ENCODE results near the gene OR10H4.
"Not testable (repeated sequence)": the region's sequence is repeated elsewhere in the genome, so short reads cannot be mapped to it uniquely, and the experiment has no call there.

DNA sequence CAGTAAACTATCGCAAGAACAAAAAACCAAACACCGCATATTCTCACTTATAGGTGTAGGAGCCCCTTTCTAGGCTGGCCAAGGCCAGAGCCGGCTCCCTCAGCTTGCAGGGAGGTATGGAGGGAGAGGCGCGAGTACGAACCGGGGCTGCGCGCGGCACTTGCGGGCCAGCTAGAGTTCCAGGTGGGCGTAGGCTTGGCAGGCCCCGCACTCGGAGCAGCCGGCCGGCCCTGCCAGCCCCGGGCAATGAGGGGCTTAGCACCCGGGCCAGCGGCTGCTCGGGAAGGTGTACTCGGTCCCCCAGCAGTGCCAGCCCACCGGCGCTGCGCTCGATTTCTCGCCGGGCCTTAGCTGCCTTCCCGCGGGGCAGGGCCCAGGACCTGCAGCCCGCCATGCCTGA lies 49.2 kb upstream of the OR10H4 start:
- TF ChIP-seq, protein P1, sequence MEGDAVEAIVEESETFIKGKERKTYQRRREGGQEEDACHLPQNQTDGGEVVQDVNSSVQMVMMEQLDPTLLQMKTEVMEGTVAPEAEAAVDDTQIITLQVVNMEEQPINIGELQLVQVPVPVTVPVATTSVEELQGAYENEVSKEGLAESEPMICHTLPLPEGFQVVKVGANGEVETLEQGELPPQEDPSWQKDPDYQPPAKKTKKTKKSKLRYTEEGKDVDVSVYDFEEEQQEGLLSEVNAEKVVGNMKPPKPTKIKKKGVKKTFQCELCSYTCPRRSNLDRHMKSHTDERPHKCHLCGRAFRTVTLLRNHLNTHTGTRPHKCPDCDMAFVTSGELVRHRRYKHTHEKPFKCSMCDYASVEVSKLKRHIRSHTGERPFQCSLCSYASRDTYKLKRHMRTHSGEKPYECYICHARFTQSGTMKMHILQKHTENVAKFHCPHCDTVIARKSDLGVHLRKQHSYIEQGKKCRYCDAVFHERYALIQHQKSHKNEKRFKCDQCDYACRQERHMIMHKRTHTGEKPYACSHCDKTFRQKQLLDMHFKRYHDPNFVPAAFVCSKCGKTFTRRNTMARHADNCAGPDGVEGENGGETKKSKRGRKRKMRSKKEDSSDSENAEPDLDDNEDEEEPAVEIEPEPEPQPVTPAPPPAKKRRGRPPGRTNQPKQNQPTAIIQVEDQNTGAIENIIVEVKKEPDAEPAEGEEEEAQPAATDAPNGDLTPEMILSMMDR (IDR thresholded peaks at IDR 0.05), result not testable (repeated sequence)
- TF ChIP-seq POLR2AphosphoS5, POLR2A (IDR thresholded peaks at IDR 0.05): not testable (repeated sequence)
